T-helper 22 cell (primary cell): Measurements from ENCODE around the gene IL1RAPL2.
"Not testable (repeated sequence)": the region's sequence is repeated elsewhere in the genome, so short reads cannot be mapped to it uniquely, and the experiment has no call there.

Experiments used
- DNase-seq: peaks from one replicate; pipeline ENCODE4 v3.0.0-alpha.2; 2020; ENCODE audit warnings: low read depth

Gene IL1RAPL2

DNA sequence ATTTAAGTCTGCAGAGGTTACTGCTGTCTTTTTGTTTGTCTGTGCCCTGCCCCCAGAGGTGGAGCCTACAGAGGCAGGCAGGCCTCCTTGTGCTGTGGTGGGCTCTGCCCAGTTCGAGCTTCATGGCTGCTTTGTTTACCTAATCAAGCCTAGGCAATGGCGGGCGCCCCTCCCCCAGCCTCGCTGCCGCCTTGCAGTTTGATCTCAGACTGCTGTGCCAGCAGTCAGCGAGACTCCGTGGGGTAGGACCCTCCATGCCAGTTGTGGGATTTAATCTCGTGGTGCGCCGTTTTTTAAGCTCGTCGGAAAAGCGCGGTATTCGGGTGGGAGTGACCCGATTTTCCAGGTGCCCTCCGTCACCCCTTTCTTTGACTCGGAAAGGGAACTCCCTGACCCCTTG is 111.5 kb downstream of the IL1RAPL2 start:
- DNase-seq = not testable (repeated sequence)

DNA sequence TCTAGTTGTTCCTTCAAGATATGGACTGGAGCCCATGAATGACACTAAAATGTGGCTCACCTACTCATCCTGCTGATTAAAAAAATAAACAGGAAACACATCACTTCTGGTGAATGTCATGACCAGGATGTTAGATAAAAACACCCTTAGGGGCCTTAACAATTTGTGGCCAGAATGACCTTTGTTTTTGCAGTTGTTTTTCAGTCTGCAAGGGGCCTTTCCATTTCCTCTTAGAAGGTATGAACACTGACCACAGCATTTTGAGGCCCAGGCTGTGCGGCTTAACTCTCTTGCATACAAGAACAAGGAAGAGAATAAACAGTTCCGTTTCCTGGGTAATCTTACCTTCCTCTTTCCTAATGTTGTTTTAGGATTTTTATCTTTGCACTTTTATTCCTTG is 113.2 kb downstream of the IL1RAPL2 start:
- no peak for DNase-seq

DNA sequence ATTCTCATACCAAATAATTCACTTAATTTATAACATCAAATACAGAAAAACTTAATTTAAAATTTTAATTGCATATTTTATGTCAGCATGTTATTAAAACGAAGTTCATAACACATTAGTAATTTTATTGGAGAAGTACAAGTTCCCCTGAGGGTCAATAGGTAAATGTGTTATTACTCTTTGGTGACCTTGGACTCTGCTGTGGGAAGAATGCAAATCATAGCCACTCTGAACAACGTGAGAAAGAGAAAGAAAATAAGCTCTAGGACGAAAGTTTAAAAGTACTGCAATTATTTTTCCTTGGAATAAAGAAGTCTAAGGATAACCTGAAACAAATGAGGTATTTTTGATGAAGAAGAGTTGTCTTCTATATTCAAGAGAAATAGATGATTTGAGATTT is 115.2 kb downstream of the IL1RAPL2 start:
- DNase-seq = no peak

DNA sequence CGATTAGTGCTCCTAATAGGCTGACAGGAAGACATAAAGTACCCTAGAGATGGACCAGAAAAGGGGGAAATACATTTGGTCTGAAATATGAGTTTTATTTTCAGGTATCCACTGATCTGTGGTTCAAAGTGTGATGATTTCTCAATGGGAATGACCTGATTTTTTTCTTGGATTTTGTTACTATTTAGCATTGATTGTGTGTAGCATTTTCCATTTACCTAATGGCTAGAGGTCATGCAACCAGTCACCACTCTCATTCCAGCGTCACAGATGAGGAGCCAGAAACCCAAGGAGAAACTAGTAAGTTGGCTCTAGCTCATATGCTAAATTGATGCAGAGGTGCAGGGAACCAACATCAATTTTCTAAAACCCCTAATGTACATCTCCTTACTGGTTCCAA is 118.1 kb downstream of the IL1RAPL2 start:
- no peak for DNase-seq

GRCh38 chrX:104695593-104695992 is 129.6 kb downstream of the IL1RAPL2 start:
- DNase-seq = no peak

DNA sequence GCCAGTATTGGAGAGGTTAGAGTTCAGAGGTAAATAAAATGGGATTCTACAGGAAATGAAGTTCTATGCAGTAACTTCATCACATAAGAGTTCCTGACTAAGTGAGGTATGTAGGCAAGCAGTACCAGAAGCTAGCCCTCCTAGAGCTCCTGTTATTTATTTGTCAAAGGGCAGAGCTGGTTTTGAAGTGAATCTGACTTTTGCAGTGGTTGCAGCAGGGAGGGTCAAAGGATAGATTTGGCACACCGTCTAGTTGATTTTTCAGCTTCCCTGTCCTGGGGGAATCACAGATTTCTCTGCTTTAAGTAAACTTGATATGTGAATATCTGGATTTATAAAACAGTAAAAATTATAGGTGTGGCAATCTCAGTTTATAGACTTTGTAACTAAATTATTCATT is 130.7 kb downstream of the IL1RAPL2 start:
- no peak for DNase-seq

GRCh38 chrX:104697294-104697693 is 131.3 kb downstream of the IL1RAPL2 start:
- DNase-seq = no peak

- no peak for DNase-seq
These were observed 141.0 kb downstream of the IL1RAPL2 start for GRCh38 chrX:104707042-104707441.

DNA sequence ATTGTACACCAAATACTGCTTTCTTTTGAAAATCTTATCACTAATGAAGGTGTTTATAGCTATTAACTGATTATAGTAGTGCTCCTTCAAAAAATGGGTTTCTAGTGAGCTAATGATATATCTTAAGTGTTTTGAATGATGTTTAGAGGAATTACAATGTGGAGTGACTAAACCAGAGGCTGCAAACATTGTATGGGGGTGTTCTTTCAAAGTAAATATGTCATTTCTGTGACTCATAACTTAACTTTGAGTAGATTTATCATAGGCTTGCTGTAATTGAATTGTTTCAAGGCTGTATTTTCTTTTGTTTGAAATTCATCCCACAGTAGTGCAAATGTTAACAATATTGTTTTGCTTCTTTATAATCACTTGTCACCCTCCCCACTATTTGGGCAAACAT is 141.6 kb downstream of the IL1RAPL2 start:
- no peak for DNase-seq

- DNase-seq = no peak
These were observed 146.5 kb downstream of the IL1RAPL2 start for GRCh38 chrX:104712515-104712914.

DNA sequence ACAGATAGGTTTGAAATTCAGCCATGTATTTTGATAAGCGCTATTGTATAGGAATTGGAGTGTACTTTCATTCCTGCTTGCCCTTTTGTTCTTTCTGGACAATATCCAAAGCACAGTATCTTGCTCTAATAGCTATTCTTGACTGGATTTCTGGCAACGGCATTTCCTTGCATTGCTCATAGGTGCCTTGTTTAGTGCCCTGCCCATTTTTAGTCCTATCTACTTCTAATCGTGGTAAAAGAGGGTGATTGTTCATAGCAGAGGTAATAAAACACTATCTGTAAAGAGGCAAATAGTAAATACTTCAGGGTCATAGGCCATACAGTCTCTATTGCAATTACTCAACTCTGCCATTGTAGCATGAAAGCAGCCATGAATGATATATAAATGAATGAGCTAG is 155.9 kb downstream of the IL1RAPL2 start:
- no peak for DNase-seq

DNA sequence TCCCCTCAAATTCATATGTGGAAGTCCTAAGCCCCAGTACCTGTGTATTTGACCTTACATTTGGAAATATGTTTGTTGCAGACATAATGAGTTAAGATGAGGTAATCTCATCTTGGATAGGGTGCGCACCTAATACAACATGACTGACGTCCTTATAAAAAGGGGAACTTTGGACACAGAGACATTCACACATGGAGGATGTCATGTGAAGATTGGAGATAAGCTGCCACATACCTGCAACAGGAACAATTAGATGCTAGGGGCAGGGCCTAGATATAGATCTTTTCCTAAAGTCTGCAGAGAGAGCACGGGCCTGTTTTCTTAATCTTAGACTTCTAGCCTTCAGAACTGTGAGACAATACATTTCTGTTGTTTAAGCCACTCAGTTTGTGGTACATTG is 162.5 kb downstream of the IL1RAPL2 start:
- no peak for DNase-seq

GRCh38 chrX:104742355-104742754 is 176.4 kb downstream of the IL1RAPL2 start:
- DNase-seq = no peak

DNA sequence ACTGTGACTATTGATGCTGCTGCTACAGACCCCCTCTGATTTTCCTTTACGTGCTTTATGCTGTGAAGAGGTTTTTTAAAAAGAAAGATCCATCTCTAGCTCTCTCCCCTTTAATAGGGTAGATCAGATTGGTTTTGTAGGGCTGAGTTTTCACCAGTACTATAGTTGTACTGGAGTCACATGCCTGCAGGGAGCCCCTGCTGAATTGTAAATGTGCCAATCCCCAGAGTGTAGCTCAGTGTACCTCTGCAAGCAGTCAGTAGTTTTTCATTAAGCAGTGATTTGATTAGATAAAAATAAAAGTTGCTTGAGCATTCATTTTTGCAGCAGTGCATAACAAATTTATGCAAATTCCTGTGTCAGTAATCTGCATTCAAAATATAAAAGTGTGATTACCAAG is 179.2 kb downstream of the IL1RAPL2 start:
- DNase-seq = no peak

GRCh38 chrX:104749951-104750610 is 184.1 kb downstream of the IL1RAPL2 start:
- DNase-seq = no peak

DNA sequence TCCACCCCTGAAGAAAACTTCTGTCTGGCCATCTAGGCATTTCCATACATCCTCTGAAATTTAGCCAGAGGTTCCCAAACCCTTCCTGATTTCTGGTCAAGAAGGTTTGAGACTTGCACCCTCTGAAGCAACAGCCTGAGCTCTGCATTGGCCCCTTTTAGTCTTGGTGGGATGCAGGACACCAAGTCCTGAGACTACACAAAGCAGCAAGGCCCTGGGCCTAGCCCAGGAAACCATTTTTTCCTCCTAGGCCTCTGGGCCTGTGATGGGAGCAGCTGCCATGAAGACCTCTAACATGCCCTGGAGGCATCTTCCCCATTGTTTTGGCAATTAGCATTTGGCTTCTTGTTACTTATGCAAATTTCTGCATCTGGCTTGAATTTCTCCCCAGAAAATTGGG is 196.6 kb downstream of the IL1RAPL2 start:
- no peak for DNase-seq

GRCh38 chrX:104789784-104790183 is 223.8 kb downstream of the IL1RAPL2 start:
- no peak for DNase-seq

DNA sequence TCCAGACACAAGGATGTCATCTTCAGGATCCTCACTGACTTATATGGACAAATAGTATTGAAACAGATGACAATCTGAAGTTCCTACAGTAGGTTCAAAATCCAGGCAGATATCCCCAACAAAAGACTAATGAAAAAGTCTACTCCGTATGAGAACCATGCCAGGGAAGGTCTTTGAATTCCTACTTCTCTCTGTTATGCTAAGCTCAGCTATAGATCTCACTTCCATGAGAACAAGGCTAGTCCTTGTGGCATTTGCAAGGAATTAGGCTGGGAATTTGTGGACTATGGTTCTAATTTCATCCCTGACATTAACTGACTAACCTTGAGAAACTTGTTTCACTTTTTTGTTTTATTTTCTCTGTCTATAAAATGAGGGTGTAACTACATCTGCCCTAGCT is 229.8 kb downstream of the IL1RAPL2 start:
- no peak for DNase-seq

DNA sequence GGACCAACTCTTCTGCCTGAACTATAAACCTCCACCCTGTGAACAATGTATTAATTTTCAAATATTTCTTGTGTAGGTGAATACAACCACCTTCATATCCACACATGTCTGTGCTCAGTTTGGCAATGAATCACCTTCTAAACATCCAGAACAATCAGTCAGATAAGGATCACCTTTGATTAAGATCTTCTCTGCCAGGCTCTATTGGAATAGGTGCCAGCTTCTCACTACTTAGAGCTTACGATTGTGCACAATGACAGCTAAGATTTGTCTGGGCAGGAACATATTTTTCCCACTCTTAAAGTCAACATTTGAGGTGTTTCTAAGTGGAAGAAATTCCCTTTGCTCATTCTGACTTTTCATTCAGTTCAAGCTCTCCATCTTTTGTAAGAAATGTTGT is 237.2 kb downstream of the IL1RAPL2 start:
- no peak for DNase-seq

- DNase-seq = no peak
These were observed 240.3 kb downstream of the IL1RAPL2 start for GRCh38 chrX:104806346-104806745.

DNA sequence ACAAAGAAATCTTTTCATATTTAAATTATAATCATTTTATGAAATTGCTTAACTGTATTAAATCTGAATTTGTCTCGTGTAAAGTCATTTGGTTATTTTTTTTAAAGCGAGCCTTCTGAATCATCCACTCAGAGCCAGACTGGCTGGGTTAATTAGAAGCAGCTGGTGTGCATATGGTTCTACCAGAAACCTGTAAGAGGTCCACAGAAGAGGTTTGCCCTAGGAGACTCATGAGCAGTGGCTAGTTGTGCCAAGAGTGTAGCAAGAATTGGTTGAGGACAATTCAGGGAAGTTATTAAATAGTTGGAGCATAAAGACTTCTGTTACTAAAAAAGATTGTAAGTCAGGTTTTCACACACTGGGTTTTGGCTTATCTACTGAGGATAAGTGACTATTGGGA is 267.4 kb downstream of the IL1RAPL2 start:
- DNase-seq = no peak

DNA sequence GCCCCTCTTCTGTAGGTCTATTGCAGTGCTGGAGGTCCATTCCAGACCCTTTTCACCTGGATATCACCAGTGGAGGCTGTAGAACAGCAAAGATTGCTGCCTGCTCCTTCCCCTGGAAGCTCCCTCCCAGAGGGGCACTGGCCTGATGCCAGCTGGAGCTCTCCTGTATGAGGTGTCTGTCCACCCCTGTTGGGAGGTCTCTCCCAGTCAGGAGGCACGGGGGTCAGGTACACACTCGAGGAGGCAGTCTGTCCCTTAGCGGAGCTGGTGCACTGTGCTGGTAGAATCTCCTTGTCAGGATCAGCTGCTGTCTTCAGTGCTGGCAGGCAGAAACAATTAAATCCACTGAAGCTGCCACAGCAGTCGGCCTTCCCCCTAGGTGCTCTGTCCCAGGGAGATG is 276.6 kb downstream of the IL1RAPL2 start:
- no peak for DNase-seq

GRCh38 chrX:104852241-104852640 is 286.2 kb downstream of the IL1RAPL2 start:
- DNase-seq = no peak

DNA sequence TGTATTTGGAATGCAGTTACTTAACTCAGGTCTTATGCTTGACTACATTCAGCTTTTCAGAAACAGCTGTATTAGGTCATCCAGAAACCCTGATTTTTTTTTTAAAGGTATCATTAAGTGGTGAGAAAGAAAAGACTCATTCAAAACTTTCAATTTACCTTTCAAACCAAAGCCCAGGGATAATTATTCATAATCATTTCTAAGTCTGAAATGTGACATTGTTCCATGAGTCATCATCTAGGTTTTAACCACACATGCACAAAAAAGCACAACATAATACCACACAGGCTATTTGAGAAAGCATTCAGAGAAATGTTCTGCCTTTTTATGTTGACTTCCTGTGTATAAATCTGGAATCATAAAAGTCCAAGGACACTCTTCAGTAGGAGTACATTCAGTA is 288.2 kb downstream of the IL1RAPL2 start:
- DNase-seq = no peak
